ENCODE results near the gene SCOC.

DNA sequence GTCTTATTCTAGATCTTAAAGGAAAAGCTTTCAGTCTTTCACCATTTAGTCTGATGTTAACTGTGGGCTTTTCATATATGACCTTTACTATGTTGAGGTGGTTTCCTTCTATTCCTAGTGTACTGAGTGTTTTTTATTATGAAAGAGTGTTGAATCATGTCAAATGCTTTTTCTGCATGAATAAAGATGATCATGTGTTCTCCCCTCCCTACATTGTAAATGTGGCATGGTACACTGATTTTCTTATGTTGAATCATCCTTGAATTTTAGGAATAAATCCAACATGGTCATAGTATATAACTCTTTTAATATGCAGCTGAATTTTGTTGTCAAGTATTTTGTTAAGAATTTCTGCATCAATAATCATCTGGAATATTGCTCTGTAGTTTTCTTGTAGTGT is 49.7 kb downstream of the SCOC start:
- TF ChIP-seq POLR2A (IDR thresholded peaks at IDR 0.05): no peak
- TF ChIP-seq, protein P1, sequence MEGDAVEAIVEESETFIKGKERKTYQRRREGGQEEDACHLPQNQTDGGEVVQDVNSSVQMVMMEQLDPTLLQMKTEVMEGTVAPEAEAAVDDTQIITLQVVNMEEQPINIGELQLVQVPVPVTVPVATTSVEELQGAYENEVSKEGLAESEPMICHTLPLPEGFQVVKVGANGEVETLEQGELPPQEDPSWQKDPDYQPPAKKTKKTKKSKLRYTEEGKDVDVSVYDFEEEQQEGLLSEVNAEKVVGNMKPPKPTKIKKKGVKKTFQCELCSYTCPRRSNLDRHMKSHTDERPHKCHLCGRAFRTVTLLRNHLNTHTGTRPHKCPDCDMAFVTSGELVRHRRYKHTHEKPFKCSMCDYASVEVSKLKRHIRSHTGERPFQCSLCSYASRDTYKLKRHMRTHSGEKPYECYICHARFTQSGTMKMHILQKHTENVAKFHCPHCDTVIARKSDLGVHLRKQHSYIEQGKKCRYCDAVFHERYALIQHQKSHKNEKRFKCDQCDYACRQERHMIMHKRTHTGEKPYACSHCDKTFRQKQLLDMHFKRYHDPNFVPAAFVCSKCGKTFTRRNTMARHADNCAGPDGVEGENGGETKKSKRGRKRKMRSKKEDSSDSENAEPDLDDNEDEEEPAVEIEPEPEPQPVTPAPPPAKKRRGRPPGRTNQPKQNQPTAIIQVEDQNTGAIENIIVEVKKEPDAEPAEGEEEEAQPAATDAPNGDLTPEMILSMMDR (IDR thresholded peaks at IDR 0.05 in 4 of 5, conservative IDR thresholded peaks at IDR 0.05 in 1 of 5): no peak
